ENCODE results near the gene BPIFB2.

The BPIFB2 gene

GRCh38 chr20:33023439-33024242 lies 16.1 kb downstream of the BPIFB2 start:
- no peak for DNase-seq

- DNase-seq = no peak
These were observed 16.7 kb downstream of the BPIFB2 start for GRCh38 chr20:33024243-33024560.

- no peak for DNase-seq
These were observed 17.3 kb downstream of the BPIFB2 start for GRCh38 chr20:33024609-33025317.

- DNase-seq = no peak
These were observed 17.9 kb downstream of the BPIFB2 start for GRCh38 chr20:33025318-33025876.

- DNase-seq = no peak
These were observed 18.7 kb downstream of the BPIFB2 start for GRCh38 chr20:33026072-33026778.

- no peak for DNase-seq
These were observed 19.6 kb downstream of the BPIFB2 start for GRCh38 chr20:33026779-33027759.

GRCh38 chr20:33027769-33028751 lies 20.6 kb downstream of the BPIFB2 start:
- no peak for DNase-seq

GRCh38 chr20:33028875-33029274 lies 21.4 kb downstream of the BPIFB2 start:
- DNase-seq = no peak

GRCh38 chr20:33030076-33030475 lies 22.6 kb downstream of the BPIFB2 start:
- no peak for DNase-seq

GRCh38 chr20:33030569-33030968 lies 23.1 kb downstream of the BPIFB2 start:
- no peak for DNase-seq

GRCh38 chr20:33031531-33031930 lies 24.0 kb downstream of the BPIFB2 start, which contains the start of gene BPIFB6:
Gene BPIFB6, plus strand, starts transcription at chr20:33031648. Its CDS starts 0 bp downstream, at chr20:33031648.
- DNase-seq = no peak

- no peak for DNase-seq
These were observed 25.1 kb downstream of the BPIFB2 start for GRCh38 chr20:33032555-33032954.

GRCh38 chr20:33033381-33033780 lies 25.9 kb downstream of the BPIFB2 start:
- no peak for DNase-seq

- DNase-seq = no peak
These were observed 26.6 kb downstream of the BPIFB2 start for GRCh38 chr20:33034115-33034514.

- no peak for DNase-seq
These were observed 27.5 kb downstream of the BPIFB2 start for GRCh38 chr20:33034901-33035492.

- DNase-seq = no peak
These were observed 30.0 kb downstream of the BPIFB2 start for GRCh38 chr20:33037456-33037855.

- no peak for DNase-seq
These were observed 30.7 kb downstream of the BPIFB2 start for GRCh38 chr20:33038243-33038642.

GRCh38 chr20:33042430-33042829 lies 34.9 kb downstream of the BPIFB2 start:
- DNase-seq = no peak

- DNase-seq = no peak
These were observed 35.7 kb downstream of the BPIFB2 start for GRCh38 chr20:33042983-33043730.

GRCh38 chr20:33043731-33044181 lies 36.3 kb downstream of the BPIFB2 start:
- no peak for DNase-seq

Data from NCI-H2029 (cell line).